Measurements from ENCODE around the gene IL22RA2. TPM values are rescaled to one million over a fixed set of nuclear protein-coding genes. Genes with fewer than 3 reads are reported as not detected.
"Not testable (repeated sequence)": the region's sequence is repeated elsewhere in the genome, so short reads cannot be mapped to it uniquely, and the experiment has no call there.

IL22RA2 gene
- total and polyA plus RNA-seq, 2 experiments from 2014 or later: not detected

DNA sequence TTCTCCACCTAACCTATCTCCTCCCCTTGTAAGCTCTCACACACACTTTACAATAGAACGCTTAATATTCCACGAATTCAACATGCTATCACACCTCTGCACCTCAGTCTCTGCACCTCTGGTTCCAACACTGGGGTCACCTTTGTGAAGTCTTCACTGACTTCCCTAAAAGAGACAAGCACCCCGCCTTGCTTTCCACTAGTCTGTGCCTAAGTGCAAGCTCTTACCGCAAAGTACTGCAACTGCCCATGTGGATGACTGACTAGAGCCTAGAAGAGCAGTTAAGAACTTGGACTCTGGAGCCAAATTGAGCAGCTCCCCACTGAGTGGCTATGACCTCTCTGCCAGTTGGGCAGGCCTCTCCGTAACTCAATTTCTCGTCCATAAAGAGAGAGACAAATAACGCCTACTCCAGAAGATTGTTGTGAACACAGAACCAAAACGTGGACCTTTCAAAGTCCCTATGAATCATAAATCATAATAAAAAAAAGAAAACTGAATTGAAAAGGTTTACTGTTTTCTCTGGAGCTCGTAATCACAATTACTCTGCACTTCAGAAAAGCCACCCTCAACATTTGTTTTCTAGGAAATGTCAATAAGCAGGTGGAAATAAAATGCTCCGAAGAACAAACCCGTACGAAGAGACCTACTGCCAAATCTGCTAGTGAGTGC is 44.5 kb upstream of the IL22RA2 start:
- no peak for DNase-seq (ENCODE audit: low read depth in 1 of 2, low spot score in 1 of 2)
- Histone ChIP-seq H3K36me3 (no peaks in the 10 kb centered on the region), H3K4me1 (ENCODE audit: low read depth) (peaks cover 25% of the 10 kb centered on the region), H3K4me3 (peak overlapping the region; percentile 49), H3K9me3 (ENCODE audit: low read depth) (no peaks in the 10 kb centered on the region), H3K27ac (peak overlapping the region; percentile 85), H3K27me3 (no peaks in the 10 kb centered on the region)
- TF ChIP-seq, protein P1, sequence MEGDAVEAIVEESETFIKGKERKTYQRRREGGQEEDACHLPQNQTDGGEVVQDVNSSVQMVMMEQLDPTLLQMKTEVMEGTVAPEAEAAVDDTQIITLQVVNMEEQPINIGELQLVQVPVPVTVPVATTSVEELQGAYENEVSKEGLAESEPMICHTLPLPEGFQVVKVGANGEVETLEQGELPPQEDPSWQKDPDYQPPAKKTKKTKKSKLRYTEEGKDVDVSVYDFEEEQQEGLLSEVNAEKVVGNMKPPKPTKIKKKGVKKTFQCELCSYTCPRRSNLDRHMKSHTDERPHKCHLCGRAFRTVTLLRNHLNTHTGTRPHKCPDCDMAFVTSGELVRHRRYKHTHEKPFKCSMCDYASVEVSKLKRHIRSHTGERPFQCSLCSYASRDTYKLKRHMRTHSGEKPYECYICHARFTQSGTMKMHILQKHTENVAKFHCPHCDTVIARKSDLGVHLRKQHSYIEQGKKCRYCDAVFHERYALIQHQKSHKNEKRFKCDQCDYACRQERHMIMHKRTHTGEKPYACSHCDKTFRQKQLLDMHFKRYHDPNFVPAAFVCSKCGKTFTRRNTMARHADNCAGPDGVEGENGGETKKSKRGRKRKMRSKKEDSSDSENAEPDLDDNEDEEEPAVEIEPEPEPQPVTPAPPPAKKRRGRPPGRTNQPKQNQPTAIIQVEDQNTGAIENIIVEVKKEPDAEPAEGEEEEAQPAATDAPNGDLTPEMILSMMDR (IDR thresholded peaks at IDR 0.05; ENCODE audit: low read depth, low read length): no peak

DNA sequence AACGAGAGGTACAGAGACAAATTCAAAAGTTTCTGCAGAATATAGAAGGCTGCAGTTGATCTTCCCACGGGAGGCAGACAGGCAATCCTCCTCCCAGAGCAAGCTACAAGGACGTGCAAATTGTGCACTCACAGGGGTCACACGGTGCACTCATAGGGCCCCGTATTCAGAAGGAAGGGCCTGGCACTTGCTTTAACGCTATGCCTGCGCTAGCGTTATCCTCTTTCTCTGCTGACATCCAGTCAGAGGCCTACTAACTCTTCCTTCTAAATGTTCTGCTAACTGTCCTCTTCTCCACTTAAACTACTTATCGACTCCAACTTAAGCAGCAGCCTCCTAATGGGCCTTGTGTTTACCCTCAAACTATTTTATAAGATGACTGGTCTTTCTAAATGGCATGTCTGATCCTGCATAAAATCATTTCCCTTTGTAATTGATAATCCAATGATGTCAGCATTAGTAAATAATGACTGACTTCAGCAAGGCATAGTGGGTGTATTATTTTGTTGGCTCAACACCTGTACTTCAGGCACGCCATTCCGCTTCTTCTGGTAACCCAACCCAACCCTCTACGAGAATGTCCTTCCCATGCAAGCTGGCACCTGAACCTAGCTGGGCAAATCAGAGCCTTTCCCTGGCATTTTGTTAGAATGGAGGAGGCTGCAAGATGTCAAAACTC is 43.6 kb upstream of the IL22RA2 start:
- H3K36me3 ChIP-seq: no peaks in the 10 kb centered on the region
- no peaks in the 10 kb centered on the region for H3K9me3 ChIP-seq (ENCODE audit: low read depth)
- H3K4me1 ChIP-seq (ENCODE audit: low read depth): peaks cover 25% of the 10 kb centered on the region
- DNase-seq (ENCODE audit: low read depth in 1 of 2, low spot score in 1 of 2): no peak
- H3K27me3 ChIP-seq: no peaks in the 10 kb centered on the region
- TF ChIP-seq, protein P1 (IDR thresholded peaks at IDR 0.05; ENCODE audit: low read depth, low read length): no peak
- peak overlapping the region; percentile 25 for H3K27ac ChIP-seq
- H3K4me3 ChIP-seq: peak overlapping the region; percentile 49

DNA sequence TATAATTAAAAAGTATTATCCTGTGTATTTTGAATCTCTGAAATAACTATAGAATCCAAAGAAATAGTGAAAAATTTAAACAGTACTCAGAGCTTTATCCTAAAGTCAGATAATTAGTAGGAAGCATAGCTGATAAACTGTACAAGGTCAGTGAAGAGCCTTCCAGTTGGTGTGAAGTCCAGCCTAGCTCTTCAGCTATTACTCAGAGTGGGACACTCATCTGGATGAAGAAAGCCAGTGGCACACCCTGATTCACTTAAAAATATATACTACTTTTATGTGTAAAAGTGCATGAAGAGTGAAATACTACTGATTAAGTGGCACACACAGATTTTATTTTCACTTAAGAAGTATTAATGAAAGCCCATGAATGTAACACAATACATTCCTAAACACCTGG is 42.7 kb upstream of the IL22RA2 start:
- peak overlapping the region; percentile 25 for H3K27ac ChIP-seq
- peaks cover 25% of the 10 kb centered on the region for H3K4me1 ChIP-seq (ENCODE audit: low read depth)
- H3K4me3 ChIP-seq: no peak overlapping the region

DNA sequence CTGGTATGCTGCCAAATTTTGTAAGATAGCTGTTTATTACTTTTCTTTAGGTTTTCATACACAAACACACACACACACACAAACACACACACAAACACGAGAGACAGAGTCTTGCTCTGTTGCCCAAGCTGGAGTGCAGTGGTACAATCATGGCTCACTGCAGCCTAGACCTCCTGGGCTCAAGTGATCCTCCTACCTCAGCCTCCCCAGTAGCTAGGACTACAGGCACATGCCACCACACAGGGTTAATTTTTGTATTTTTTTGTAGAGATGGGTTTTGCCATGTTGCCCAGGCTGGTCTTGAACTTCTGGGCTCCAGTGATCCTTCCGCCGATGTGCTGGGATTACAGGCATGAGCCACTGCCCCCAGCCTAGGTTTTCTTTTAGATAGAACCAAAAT is 42.2 kb upstream of the IL22RA2 start:
- H3K27ac ChIP-seq; H3K4me3 ChIP-seq; H3K27me3 ChIP-seq; H3K36me3 ChIP-seq; DNase-seq (ENCODE audit: low read depth in 1 of 2, low spot score in 1 of 2); H3K9me3 ChIP-seq (ENCODE audit: low read depth): not testable (repeated sequence)
- H3K4me1 ChIP-seq (ENCODE audit: low read depth): peaks cover 25% of the 10 kb centered on the region

More for the DNA sequence above, 42.7 kb upstream of the IL22RA2 start:
- TF ChIP-seq, protein P1 (IDR thresholded peaks at IDR 0.05; ENCODE audit: low read depth, low read length): no peak
- H3K27me3 ChIP-seq: no peaks in the 10 kb centered on the region
- no peaks in the 10 kb centered on the region for H3K36me3 ChIP-seq
- no peaks in the 10 kb centered on the region for H3K9me3 ChIP-seq (ENCODE audit: low read depth)
- DNase-seq (ENCODE audit: low read depth in 1 of 2, low spot score in 1 of 2): no peak

DNA sequence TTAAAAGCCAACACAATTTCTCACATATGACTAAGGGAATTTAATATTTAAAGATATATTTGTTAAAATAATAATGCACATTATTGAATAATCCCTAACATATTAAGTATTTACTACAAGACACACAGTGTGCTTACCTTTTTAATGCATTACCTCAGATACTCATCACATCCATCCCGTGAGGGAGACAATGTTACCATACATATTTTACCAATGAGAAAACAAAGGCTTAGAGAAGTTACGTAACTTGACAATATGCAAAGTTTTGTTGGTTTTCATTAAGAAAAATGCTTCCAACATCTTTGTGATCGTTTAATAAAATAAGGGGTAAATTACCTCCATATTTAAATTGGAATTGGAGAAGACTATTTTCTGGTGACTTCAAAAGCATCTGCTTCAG is 41.5 kb upstream of the IL22RA2 start:
- no peaks in the 10 kb centered on the region for H3K36me3 ChIP-seq
- no peak for DNase-seq (ENCODE audit: low read depth in 1 of 2, low spot score in 1 of 2)
- H3K27ac ChIP-seq: no peak overlapping the region
- TF ChIP-seq, protein P1 (IDR thresholded peaks at IDR 0.05; ENCODE audit: low read depth, low read length): no peak
- H3K27me3 ChIP-seq: no peaks in the 10 kb centered on the region
- peaks cover 25% of the 10 kb centered on the region for H3K4me1 ChIP-seq (ENCODE audit: low read depth)
- H3K4me3 ChIP-seq: no peak overlapping the region
- no peaks in the 10 kb centered on the region for H3K9me3 ChIP-seq (ENCODE audit: low read depth)

DNA sequence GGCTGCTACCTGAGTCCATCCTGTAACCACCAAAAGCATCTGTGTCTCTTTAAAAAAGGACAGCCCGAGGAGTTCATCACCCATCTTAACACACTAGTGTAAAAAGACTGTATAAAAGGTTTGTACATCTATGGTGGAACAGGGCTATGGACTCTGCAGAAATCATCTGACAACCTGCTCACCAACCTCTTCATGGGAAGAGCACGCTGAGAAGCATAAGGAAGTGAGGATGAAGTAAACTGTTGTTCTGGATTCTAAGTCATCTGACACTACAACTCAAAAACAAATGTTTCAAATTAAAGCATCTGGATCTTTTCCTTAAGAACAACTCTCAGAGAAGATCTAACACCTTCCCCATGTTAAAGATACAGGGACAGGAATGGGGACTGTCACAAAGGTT is 40.4 kb upstream of the IL22RA2 start:
- H3K27ac ChIP-seq: no peak overlapping the region
- TF ChIP-seq, protein P1 (IDR thresholded peaks at IDR 0.05; ENCODE audit: low read depth, low read length): no peak

More for the DNA sequence above, 40.4 kb upstream of the IL22RA2 start:
- no peaks in the 10 kb centered on the region for H3K27me3 ChIP-seq
- H3K36me3 ChIP-seq: no peaks in the 10 kb centered on the region
- no peak for DNase-seq (ENCODE audit: low read depth in 1 of 2, low spot score in 1 of 2)
- no peaks in the 10 kb centered on the region for H3K9me3 ChIP-seq (ENCODE audit: low read depth)
- H3K4me3 ChIP-seq: no peak overlapping the region
- H3K4me1 ChIP-seq (ENCODE audit: low read depth): peaks cover 25% of the 10 kb centered on the region

Data from cardiac muscle cell (in vitro differentiated cells and primary cell).